LNCaP clone FGC (cell line): ENCODE data around the gene SNRNP70.
"Not testable (repeated sequence)": the region's sequence is repeated elsewhere in the genome, so short reads cannot be mapped to it uniquely, and the experiment has no call there.

Source experiments
- DNase-seq: peaks from one replicate; pipeline ENCODE4 v3.0.0-alpha.2; 2011; ENCODE audit warnings: low read depth
- H3K4me3 ChIP-seq: 2 replicates; pipeline ENCODE4 v1.5.1; 2011; ENCODE audit warnings: mild to moderate bottlenecking, low read depth, low read length, control low read depth
- TF ChIP-seq, protein P1 (sequence below): IDR thresholded peaks from 2 replicates; pipeline ENCODE4 v1.5.1; 2012; ENCODE audit warnings: mild to moderate bottlenecking; ENCODE audit not compliant: control insufficient read depth, insufficient read depth; ENCODE audit errors: extremely low read depth

The SNRNP70 gene

GRCh38 chr19:49140951-49141350 is 55.7 kb downstream of the SNRNP70 start:
- TF ChIP-seq, protein P1, sequence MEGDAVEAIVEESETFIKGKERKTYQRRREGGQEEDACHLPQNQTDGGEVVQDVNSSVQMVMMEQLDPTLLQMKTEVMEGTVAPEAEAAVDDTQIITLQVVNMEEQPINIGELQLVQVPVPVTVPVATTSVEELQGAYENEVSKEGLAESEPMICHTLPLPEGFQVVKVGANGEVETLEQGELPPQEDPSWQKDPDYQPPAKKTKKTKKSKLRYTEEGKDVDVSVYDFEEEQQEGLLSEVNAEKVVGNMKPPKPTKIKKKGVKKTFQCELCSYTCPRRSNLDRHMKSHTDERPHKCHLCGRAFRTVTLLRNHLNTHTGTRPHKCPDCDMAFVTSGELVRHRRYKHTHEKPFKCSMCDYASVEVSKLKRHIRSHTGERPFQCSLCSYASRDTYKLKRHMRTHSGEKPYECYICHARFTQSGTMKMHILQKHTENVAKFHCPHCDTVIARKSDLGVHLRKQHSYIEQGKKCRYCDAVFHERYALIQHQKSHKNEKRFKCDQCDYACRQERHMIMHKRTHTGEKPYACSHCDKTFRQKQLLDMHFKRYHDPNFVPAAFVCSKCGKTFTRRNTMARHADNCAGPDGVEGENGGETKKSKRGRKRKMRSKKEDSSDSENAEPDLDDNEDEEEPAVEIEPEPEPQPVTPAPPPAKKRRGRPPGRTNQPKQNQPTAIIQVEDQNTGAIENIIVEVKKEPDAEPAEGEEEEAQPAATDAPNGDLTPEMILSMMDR, result no peak
- DNase-seq, result no peak
- no peak overlapping the region for H3K4me3 ChIP-seq

DNA sequence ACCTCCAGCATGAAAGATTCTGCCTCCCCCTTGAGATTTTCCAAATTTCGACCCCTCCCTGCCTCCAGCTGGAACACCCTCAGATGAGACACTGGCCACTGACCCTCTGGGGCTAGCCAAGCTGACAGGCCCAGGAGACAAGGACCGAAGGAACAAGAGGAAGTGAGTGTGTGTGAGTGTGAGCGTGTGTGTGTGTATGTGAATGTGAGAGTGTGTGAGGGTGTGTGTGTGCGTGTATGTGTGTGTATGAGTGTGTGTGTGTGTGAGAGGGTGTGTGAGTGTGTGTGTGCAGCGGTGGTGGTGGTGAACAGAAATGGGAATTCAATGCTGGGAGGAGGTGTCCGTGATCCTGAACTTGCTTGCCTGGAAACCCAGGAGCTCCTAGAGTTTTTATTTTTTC is 56.1 kb downstream of the SNRNP70 start:
- H3K4me3 ChIP-seq, result no peak overlapping the region
- DNase-seq, result no peak
- TF ChIP-seq, protein P1, result no peak

DNA sequence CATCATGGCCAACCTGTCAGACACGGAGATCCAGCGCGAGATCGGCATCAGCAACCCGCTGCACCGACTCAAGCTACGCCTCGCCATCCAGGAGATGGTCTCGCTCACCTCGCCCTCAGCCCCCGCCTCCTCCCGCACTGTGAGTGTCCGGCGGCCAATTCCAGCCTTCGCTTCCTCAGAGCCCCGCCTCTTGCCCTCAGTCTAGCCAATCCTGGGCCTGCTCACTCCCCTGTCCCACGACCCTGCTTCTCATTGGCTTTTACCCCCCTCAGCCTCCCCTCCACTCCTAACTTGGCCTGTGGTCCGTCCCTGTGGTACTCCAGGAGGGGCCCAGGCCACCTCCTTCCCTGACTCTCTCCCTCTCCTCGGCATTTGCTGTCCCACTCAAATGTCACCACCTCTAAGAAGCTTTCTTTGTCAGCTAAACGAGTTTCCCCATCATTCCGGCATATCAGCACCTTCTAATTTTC is 57.6 kb downstream of the SNRNP70 start:
- TF ChIP-seq, protein P1, result no peak
- H3K4me3 ChIP-seq, result peak overlapping the region; percentile 69
- DNase-seq, result peak; percentile 81

GRCh38 chr19:49145573-49146407 is 60.5 kb downstream of the SNRNP70 start:
- DNase-seq, result no peak
- no peak overlapping the region for H3K4me3 ChIP-seq
- TF ChIP-seq, protein P1, result peak; percentile 76

DNA sequence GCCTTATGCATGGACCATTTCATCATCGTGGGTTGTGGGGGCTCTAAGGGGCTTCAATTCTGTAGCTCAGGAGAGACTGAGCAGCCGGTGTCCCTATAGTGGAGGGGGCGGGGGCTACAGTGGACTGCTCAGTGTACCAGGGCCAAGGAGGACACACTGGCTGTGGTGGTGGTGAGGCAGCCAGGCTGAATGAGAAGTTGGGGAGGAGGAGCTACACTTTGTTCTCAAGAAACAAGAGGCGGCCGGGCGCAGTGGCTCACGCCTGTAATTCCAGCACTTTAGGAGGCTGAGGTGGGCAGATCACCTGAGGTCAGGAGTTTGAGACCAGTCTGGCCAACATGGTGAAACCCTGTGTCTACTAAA is 61.1 kb downstream of the SNRNP70 start:
- not testable (repeated sequence) for DNase-seq, H3K4me3 ChIP-seq

GRCh38 chr19:49148044-49148682 is 62.9 kb downstream of the SNRNP70 start:
- TF ChIP-seq, protein P1, result no peak
- no peak for DNase-seq
- peak overlapping the region; percentile 68 for H3K4me3 ChIP-seq

DNA sequence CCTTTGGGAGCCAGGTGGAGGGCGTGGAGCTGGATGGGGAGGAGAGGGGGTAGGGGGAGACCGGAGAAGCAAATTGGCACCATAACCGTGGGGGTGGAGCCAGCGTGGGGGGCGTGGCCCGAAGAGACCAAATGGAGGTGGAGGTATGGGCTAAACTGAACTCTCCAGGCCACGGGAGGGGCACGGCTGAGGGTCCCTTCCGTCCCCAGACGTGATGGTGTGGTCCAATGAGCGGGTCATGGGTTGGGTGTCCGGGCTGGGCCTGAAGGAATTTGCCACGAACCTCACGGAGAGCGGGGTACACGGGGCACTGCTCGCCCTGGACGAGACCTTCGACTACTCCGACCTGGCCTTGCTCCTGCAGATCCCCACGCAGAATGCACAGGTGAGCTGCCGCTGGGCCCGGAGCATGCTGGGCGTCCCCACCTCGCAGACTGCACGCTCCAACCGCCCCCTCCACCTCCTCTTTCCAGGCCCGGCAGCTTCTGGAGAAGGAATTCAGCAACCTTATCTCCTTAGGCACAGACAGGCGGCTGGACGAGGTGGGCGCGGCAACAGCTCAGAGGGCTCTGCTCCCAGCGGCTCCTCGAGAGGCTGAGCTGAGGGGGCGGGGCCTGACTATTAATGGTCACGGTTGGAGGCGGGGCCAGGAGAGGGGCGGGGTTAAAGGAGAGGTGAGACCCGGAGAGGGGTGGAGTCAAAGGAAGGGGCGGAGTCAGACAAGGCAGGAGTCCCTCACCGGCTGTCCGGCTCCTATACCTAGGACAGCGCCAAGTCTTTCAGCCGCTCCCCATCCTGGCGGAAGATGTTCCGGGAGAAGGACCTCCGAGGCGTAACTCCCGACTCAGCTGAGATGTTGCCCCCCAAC is 63.8 kb downstream of the SNRNP70 start:
- TF ChIP-seq, protein P1, result no peak
- peak overlapping the region; percentile 68 for H3K4me3 ChIP-seq
- DNase-seq, result peak; percentile 86
